Lung (tissue), 12 donors: Measurements from ENCODE around the gene NUP188. TPM values are rescaled to one million over a fixed set of nuclear protein-coding genes. Genes with fewer than 3 reads are reported as not detected.
A peak's percentile ranks its signal among the peaks of the same experiment; 100 is the strongest.

ENCODE experiments used
- ATAC-seq: fragments of 200-7000 bp; cut with Tn5 transposase; one replicate; pipeline ENCODE4 v1.9.1; 2020; ENCODE audit warnings: moderate number of reproducible peaks; ENCODE audit not compliant: insufficient read depth, low FRiP score
- DNase-seq, 3 donors: peaks; one replicate each; pipeline ENCODE4 v3.0.0-alpha.2; 2013 to 2017
- H3K27ac ChIP-seq, 2 donors: one replicate each; pipeline ENCODE4 v1.5.1; 2013; ENCODE audit warnings: mild to moderate bottlenecking in 2 of 2, moderate library complexity in 2 of 2, control low read depth in 1 of 2, inconsistent platforms in 1 of 2, low read depth in 1 of 2, low read length in 1 of 2
- H3K27me3 ChIP-seq, 3 donors: one replicate each; pipeline ENCODE4 v1.5.1; 2013; ENCODE audit warnings: low read length in 2 of 3; ENCODE audit not compliant: control insufficient read depth in 3 of 3, insufficient read depth in 3 of 3
- H3K36me3 ChIP-seq, 4 donors: one replicate each; pipeline ENCODE4 v1.5.1; 2013; ENCODE audit warnings: low read length in 4 of 4, mild to moderate bottlenecking in 1 of 4, moderate library complexity in 1 of 4; ENCODE audit not compliant: control insufficient read depth in 4 of 4, insufficient read depth in 4 of 4
- H3K4me1 ChIP-seq, 5 donors: one replicate each; pipeline ENCODE4 v1.5.1; 2013; ENCODE audit warnings: low read length in 5 of 5, mild to moderate bottlenecking in 2 of 5, moderate library complexity in 1 of 5; ENCODE audit not compliant: control insufficient read depth in 5 of 5, insufficient read depth in 5 of 5
- H3K4me3 ChIP-seq: one replicate; pipeline ENCODE4 v1.5.1; 2013; ENCODE audit warnings: mild to moderate bottlenecking, control low read depth, moderate library complexity
- H3K9ac ChIP-seq, 2 donors: one replicate each; pipeline ENCODE4 v1.5.1; 2013; ENCODE audit warnings: low read length in 2 of 2, control low read depth in 1 of 2; ENCODE audit not compliant: insufficient read depth in 1 of 2
- H3K9me3 ChIP-seq, 4 donors: one replicate each; pipeline ENCODE4 v1.5.1; 2013; ENCODE audit warnings: low read length in 3 of 4, mild to moderate bottlenecking in 1 of 4, moderate library complexity in 1 of 4; ENCODE audit not compliant: control insufficient read depth in 4 of 4, insufficient read depth in 3 of 4
- WGBS, 2 donors: extraction: QIAGEN DNeasy Blood & Tissue Kit; methylation state at CpG; one replicate each; pipeline ENCODE4 v1.1.7; 2013; 5-methylcytosine and 5-hydroxymethylcytosine counted together
- polyA plus RNA-seq, 2 donors: library from polyadenylated mRNA; stranded (reverse); fragments of 200-250 nt; gene quantifications; one replicate each; pipeline ENCODE4 v1.2.1, GENCODE V29; 2013
- total RNA-seq, 2 donors: library from RNA; depleted of rRNA in 1 of 2; stranded (reverse); fragments of >200 nt in 1 of 2; gene quantifications; one replicate each; pipeline ENCODE4 v1.2.1, GENCODE V29; 2014 to 2021
- TF ChIP-seq, protein P1 (sequence below): IDR thresholded peaks from 2 replicates; pipeline ENCODE4 v1.5.1; 2012; ENCODE audit warnings: mild to moderate bottlenecking; ENCODE audit errors: control extremely low read depth, extremely low read depth
- donor health status: control.
- donor health status: control.
- donor health status: Bipolar disorder and iron deficiency.
- donor health status: healthy.
- donor health status: DM: yes; HTN: yes; CAD: no.

The NUP188 gene
- total and polyA plus RNA-seq, 4 donors, result 17.0 to 48.5 (median 32.1) TPM

- no peak overlapping the region for H3K27ac ChIP-seq
- peaks cover 16 to 42% (median 20%) of the 10 kb centered on the region in 5 donors for H3K4me1 ChIP-seq
- H3K27me3 ChIP-seq, result no peaks in the 10 kb centered on the region
- H3K36me3 ChIP-seq, result peaks cover 17 to 35% (median 24%) of the 10 kb centered on the region in 4 donors
- 98% methylated on average over 24 of the region's 24 CpGs for WGBS, 2 donors
- H3K9ac ChIP-seq, result no peak overlapping the region
- no peaks in the 10 kb centered on the region for H3K9me3 ChIP-seq
- TF ChIP-seq, protein P1, sequence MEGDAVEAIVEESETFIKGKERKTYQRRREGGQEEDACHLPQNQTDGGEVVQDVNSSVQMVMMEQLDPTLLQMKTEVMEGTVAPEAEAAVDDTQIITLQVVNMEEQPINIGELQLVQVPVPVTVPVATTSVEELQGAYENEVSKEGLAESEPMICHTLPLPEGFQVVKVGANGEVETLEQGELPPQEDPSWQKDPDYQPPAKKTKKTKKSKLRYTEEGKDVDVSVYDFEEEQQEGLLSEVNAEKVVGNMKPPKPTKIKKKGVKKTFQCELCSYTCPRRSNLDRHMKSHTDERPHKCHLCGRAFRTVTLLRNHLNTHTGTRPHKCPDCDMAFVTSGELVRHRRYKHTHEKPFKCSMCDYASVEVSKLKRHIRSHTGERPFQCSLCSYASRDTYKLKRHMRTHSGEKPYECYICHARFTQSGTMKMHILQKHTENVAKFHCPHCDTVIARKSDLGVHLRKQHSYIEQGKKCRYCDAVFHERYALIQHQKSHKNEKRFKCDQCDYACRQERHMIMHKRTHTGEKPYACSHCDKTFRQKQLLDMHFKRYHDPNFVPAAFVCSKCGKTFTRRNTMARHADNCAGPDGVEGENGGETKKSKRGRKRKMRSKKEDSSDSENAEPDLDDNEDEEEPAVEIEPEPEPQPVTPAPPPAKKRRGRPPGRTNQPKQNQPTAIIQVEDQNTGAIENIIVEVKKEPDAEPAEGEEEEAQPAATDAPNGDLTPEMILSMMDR, result no peak
- DNase-seq, result no peak
- no peak overlapping the region for H3K4me3 ChIP-seq
- no peak for ATAC-seq
Observed at GRCh38 chr9:128908372-128908771, 39.1 kb upstream of the NUP188 start.

DNA sequence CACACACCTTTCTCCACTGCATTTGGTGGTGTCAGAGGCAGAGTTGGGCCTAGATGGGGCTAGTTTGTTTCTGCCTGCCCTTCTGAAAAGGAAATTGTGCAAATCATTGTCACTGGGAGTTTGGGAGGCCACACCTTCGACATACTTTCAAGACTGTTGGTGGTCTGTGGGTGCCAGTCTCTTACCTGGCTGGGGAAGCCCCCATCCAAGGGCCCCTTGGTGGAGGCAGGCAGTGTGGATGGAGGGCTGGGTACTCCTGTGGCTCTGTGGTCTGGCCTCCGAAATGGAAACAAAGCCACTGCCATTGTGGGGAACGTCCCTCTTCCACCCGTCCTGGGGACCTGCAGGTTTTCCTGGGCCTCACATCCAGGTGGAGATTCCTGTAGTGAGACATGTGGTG is 37.6 kb upstream of the NUP188 start:
- ATAC-seq (no peak), DNase-seq (peak in 1 of 3 donors; percentile 4)
- no peaks in the 10 kb centered on the region for H3K9me3 ChIP-seq
- WGBS, 2 donors, result 71 to 86% methylated on average over 4 of the region's 4 CpGs
- H3K27ac ChIP-seq, result peak overlapping the region in 1 of 2 donors; percentile 48
- peaks cover 16 to 54% (median 24%) of the 10 kb centered on the region in 5 donors for H3K4me1 ChIP-seq
- no peak overlapping the region for H3K9ac ChIP-seq
- TF ChIP-seq, protein P1, result no peak
- no peak overlapping the region for H3K4me3 ChIP-seq
- no peaks in the 10 kb centered on the region for H3K27me3 ChIP-seq
- H3K36me3 ChIP-seq, result peaks cover 17 to 35% (median 24%) of the 10 kb centered on the region in 4 donors

DNA sequence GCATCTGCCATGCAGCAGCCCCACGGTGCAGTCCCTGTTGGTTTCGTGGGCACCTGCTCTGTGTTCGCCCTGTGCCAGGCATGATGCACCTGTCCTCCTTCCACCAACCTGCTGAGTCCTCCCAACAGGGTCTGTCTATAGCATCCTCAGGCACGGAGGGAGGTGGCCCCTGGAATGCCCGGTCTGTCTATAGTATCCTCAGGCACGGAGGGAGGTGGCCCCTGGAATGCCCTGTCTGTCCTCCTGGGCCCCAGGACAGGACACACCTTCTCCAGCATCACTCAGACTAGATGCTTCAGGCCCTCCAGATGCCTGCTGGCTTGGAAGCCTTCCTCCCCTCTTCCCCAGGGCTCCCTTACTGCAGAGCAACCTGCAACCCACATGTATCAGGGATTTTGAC is 36.6 kb upstream of the NUP188 start:
- H3K4me3 ChIP-seq, result no peak overlapping the region
- no peaks in the 10 kb centered on the region for H3K27me3 ChIP-seq
- peak in 1 of 3 donors; percentile 8 for DNase-seq
- peak overlapping the region; percentile 74 to 90 for H3K27ac ChIP-seq
- H3K36me3 ChIP-seq, result peaks cover 17 to 37% (median 27%) of the 10 kb centered on the region in 4 donors
- no peaks in the 10 kb centered on the region for H3K9me3 ChIP-seq
- peak overlapping the region in 1 of 2 donors; percentile 3 for H3K9ac ChIP-seq
- no peak for ATAC-seq
- TF ChIP-seq, protein P1, result no peak
- H3K4me1 ChIP-seq, result peaks cover 16 to 59% (median 24%) of the 10 kb centered on the region in 5 donors
- WGBS, 2 donors, result 75 to 82% methylated on average over 6 of the region's 6 CpGs
